BE2C (cell line): ENCODE measurements around the gene MAP2K4.

Experiments used
- DNase-seq: peaks from one replicate; pipeline ENCODE4 v3.0.0-alpha.2; 2020
- H3K27me3 ChIP-seq: fragments of 250-450 bp; sonication (Bioruptor Pico); 2 replicates; pipeline ENCODE4 v1.5.1; 2020; ENCODE audit warnings: mild to moderate bottlenecking
- H3K36me3 ChIP-seq: fragments of 250-450 bp; sonication (Bioruptor Pico); 2 replicates; pipeline ENCODE4 v1.5.1; 2020; ENCODE audit warnings: mild to moderate bottlenecking
- H3K4me1 ChIP-seq: fragments of 250-450 bp; sonication (Bioruptor Pico); 2 replicates; pipeline ENCODE4 v1.5.1; 2020
- H3K4me3 ChIP-seq: 2 replicates; pipeline ENCODE4 v1.5.1; 2011; ENCODE audit warnings: low read depth, low read length
- H3K9me3 ChIP-seq: fragments of 250-450 bp; sonication (Bioruptor Pico); 2 replicates; pipeline ENCODE4 v1.5.1; 2020
- CTCF ChIP-seq: IDR thresholded peaks from 2 replicates; pipeline ENCODE4 v1.5.1; 2012; ENCODE audit warnings: mild to moderate bottlenecking, low read depth, low read length

MAP2K4 gene

GRCh38 chr17:12128946-12129345 lies 108.3 kb downstream of the MAP2K4 start:
- no peak for DNase-seq
- Histone ChIP-seq H3K36me3 (no peaks in the 10 kb centered on the region), H3K9me3 (no peaks in the 10 kb centered on the region), H3K4me1 (no peaks in the 10 kb centered on the region), H3K4me3 (no peak overlapping the region), H3K27me3 (no peaks in the 10 kb centered on the region)
- TF ChIP-seq CTCF: no peak

GRCh38 chr17:12133183-12133582 lies 112.5 kb downstream of the MAP2K4 start:
- no peak for TF ChIP-seq CTCF

GRCh38 chr17:12134101-12134500 lies 113.4 kb downstream of the MAP2K4 start:
- no peak for DNase-seq
- Histone ChIP-seq H3K4me3 (no peak overlapping the region), H3K4me1 (no peaks in the 10 kb centered on the region), H3K27me3 (no peaks in the 10 kb centered on the region), H3K36me3 (no peaks in the 10 kb centered on the region), H3K9me3 (no peaks in the 10 kb centered on the region)
- TF ChIP-seq CTCF: no peak

More at GRCh38 chr17:12133183-12133582, 112.5 kb downstream of the MAP2K4 start:
- H3K27me3 ChIP-seq: no peaks in the 10 kb centered on the region
- H3K36me3 ChIP-seq: no peaks in the 10 kb centered on the region
- no peak overlapping the region for H3K4me3 ChIP-seq
- no peaks in the 10 kb centered on the region for H3K4me1 ChIP-seq
- no peak for DNase-seq
- no peaks in the 10 kb centered on the region for H3K9me3 ChIP-seq

- Histone ChIP-seq H3K27me3 (no peaks in the 10 kb centered on the region), H3K4me1 (no peaks in the 10 kb centered on the region), H3K4me3 (no peak overlapping the region), H3K9me3 (no peaks in the 10 kb centered on the region), H3K36me3 (no peaks in the 10 kb centered on the region)
- no peak for TF ChIP-seq CTCF
- no peak for DNase-seq
Observed at GRCh38 chr17:12134587-12134986, 113.9 kb downstream of the MAP2K4 start.

- no peaks in the 10 kb centered on the region for H3K9me3 ChIP-seq
- no peaks in the 10 kb centered on the region for H3K4me1 ChIP-seq
- H3K27me3 ChIP-seq: no peaks in the 10 kb centered on the region
- TF ChIP-seq CTCF: no peak
- no peak overlapping the region for H3K4me3 ChIP-seq
- DNase-seq: no peak
- H3K36me3 ChIP-seq: no peaks in the 10 kb centered on the region
Observed at GRCh38 chr17:12136243-12136642, 115.6 kb downstream of the MAP2K4 start.

GRCh38 chr17:12136646-12137045 lies 116.0 kb downstream of the MAP2K4 start:
- no peak for DNase-seq
- TF ChIP-seq CTCF: no peak
- no peak overlapping the region for H3K4me3 ChIP-seq
- H3K9me3 ChIP-seq: no peaks in the 10 kb centered on the region
- no peaks in the 10 kb centered on the region for H3K36me3 ChIP-seq
- H3K27me3 ChIP-seq: no peaks in the 10 kb centered on the region
- H3K4me1 ChIP-seq: no peaks in the 10 kb centered on the region
